ENCODE measurements around the gene AUTS2.

- no peak for TF ChIP-seq CTCF (optimal IDR thresholded peaks at IDR 0.05 in 1 of 3, IDR thresholded peaks at IDR 0.05 in 1 of 3, conservative IDR thresholded peaks at IDR 0.05 in 1 of 3; ENCODE audit: extremely low read depth in 1 of 3, insufficient read depth in 2 of 3, low read length in 3 of 3)
- TF ChIP-seq EZH2 (IDR thresholded peaks at IDR 0.05; ENCODE audit: low read length): no peak
Observed at GRCh38 chr7:70527520-70528115, 929.3 kb downstream of the AUTS2 start.
